Stimulated activated naive CD8-positive, alpha-beta T cell treated with anti-CD3 and anti-CD28 coated beads, Interleukin-15, amount 100 ng/mL, for 72 hours (primary cell): ENCODE measurements around the gene ZNF662.
"Not testable (repeated sequence)": the region's sequence is repeated elsewhere in the genome, so short reads cannot be mapped to it uniquely, and the experiment has no call there.

Experiments used
- ATAC-seq: fragments of 150-1000 bp; cut with Tn5 transposase; 2 replicates; pipeline ENCODE4 v1.10.0; 2021; ENCODE audit warnings: mild to moderate bottlenecking, moderate library complexity
- DNase-seq, 2 donors: peaks; one replicate each; pipeline ENCODE4 v3.0.0; 2021 to 2022
- H3K27ac Mint-ChIP-seq, 2 donors: one replicate each; pipeline ENCODE4 v1.8.0; 2022; ENCODE audit warnings: mild to moderate bottlenecking in 2 of 2, mixed read lengths in 2 of 2, moderate library complexity in 2 of 2
- H3K27me3 Mint-ChIP-seq: one replicate; pipeline ENCODE4 v1.8.0; 2022; ENCODE audit warnings: mixed read lengths
- H3K4me1 Mint-ChIP-seq: one replicate; pipeline ENCODE4 v1.8.0; 2022; ENCODE audit warnings: mild to moderate bottlenecking, mixed read lengths
- H3K4me3 Mint-ChIP-seq, 2 donors: one replicate each; pipeline ENCODE4 v1.8.0; 2022; ENCODE audit warnings: mild to moderate bottlenecking in 2 of 2, mixed read lengths in 2 of 2, moderate library complexity in 1 of 2
- H3K9me3 Mint-ChIP-seq, 2 donors: one replicate each; pipeline ENCODE4 v1.8.0; 2022; ENCODE audit warnings: mixed read lengths in 2 of 2

ZNF662 gene

GRCh38 chr3:42880183-42880582, 25.8 kb upstream of the ZNF662 start:
- Mint-ChIP-seq H3K4me3 (peak overlapping the region; percentile 82 to 86), H3K9me3 (no peaks in the 10 kb centered on the region), H3K27me3 (no peaks in the 10 kb centered on the region), H3K27ac (peak overlapping the region; percentile 4 to 88), H3K4me1 (peaks cover 21% of the 10 kb centered on the region)
- no peak for ATAC-seq
- no peak for DNase-seq

GRCh38 chr3:42880601-42881451, 25.1 kb upstream of the ZNF662 start:
- ATAC-seq (peak; percentile 98), DNase-seq (peak; percentile 87 to 93)
- Mint-ChIP-seq H3K9me3 (no peaks in the 10 kb centered on the region), H3K27me3 (no peaks in the 10 kb centered on the region), H3K27ac (peak overlapping the region; percentile 84 to 94), H3K4me3 (peak overlapping the region; percentile 82 to 86), H3K4me1 (peaks cover 21% of the 10 kb centered on the region)

- DNase-seq, H3K27me3 Mint-ChIP-seq, H3K4me3 Mint-ChIP-seq, H3K27ac Mint-ChIP-seq, ATAC-seq, H3K9me3 Mint-ChIP-seq: not testable (repeated sequence)
- H3K4me1 Mint-ChIP-seq: peaks cover 21% of the 10 kb centered on the region
These were observed 22.6 kb upstream of the ZNF662 start for GRCh38 chr3:42883251-42883930.

GRCh38 chr3:42884324-42884723, 21.6 kb upstream of the ZNF662 start:
- Mint-ChIP-seq H3K4me1 (peaks cover 21% of the 10 kb centered on the region), H3K27ac (no peak overlapping the region), H3K27me3 (peaks cover 11% of the 10 kb centered on the region), H3K9me3 (no peaks in the 10 kb centered on the region), H3K4me3 (no peak overlapping the region)
- DNase-seq (no peak), ATAC-seq (no peak)

- Mint-ChIP-seq H3K4me3 (no peak overlapping the region), H3K27me3 (peaks cover 20% of the 10 kb centered on the region), H3K27ac (no peak overlapping the region), H3K9me3 (no peaks in the 10 kb centered on the region), H3K4me1 (peaks cover 18% of the 10 kb centered on the region)
- no peak for DNase-seq
- ATAC-seq: no peak
These were observed 19.6 kb upstream of the ZNF662 start for GRCh38 chr3:42886294-42886822.

- Mint-ChIP-seq H3K4me3 (no peak overlapping the region), H3K27ac (no peak overlapping the region), H3K27me3 (peaks cover 20% of the 10 kb centered on the region), H3K4me1 (peaks cover 12% of the 10 kb centered on the region), H3K9me3 (no peaks in the 10 kb centered on the region)
- DNase-seq (no peak), ATAC-seq (no peak)
These were observed 18.9 kb upstream of the ZNF662 start for GRCh38 chr3:42887084-42887483.

- H3K27ac Mint-ChIP-seq: no peak overlapping the region
- DNase-seq (no peak), ATAC-seq (no peak)
- H3K27me3 Mint-ChIP-seq: peaks cover 20% of the 10 kb centered on the region
- H3K9me3 Mint-ChIP-seq: no peaks in the 10 kb centered on the region
- peaks cover 17% of the 10 kb centered on the region for H3K4me1 Mint-ChIP-seq
- H3K4me3 Mint-ChIP-seq: no peak overlapping the region
These were observed 14.9 kb upstream of the ZNF662 start for GRCh38 chr3:42891042-42891441.

GRCh38 chr3:42892169-42892568, 13.8 kb upstream of the ZNF662 start:
- Mint-ChIP-seq H3K27me3 (peaks cover 20% of the 10 kb centered on the region), H3K4me3 (no peak overlapping the region), H3K9me3 (no peaks in the 10 kb centered on the region), H3K27ac (no peak overlapping the region), H3K4me1 (peaks cover 17% of the 10 kb centered on the region)
- DNase-seq: no peak
- no peak for ATAC-seq

GRCh38 chr3:42892807-42893206, 13.1 kb upstream of the ZNF662 start:
- peaks cover 20% of the 10 kb centered on the region for H3K27me3 Mint-ChIP-seq
- no peak for DNase-seq
- H3K4me3 Mint-ChIP-seq: no peak overlapping the region
- no peaks in the 10 kb centered on the region for H3K9me3 Mint-ChIP-seq
- ATAC-seq: no peak
- no peak overlapping the region for H3K27ac Mint-ChIP-seq
- peaks cover 17% of the 10 kb centered on the region for H3K4me1 Mint-ChIP-seq

GRCh38 chr3:42894698-42895579, 11.0 kb upstream of the ZNF662 start:
- H3K4me3 Mint-ChIP-seq: no peak overlapping the region
- DNase-seq: no peak

GRCh38 chr3:42895580-42895868, 10.4 kb upstream of the ZNF662 start:
- Mint-ChIP-seq H3K4me3 (no peak overlapping the region), H3K27ac (no peak overlapping the region), H3K9me3 (no peaks in the 10 kb centered on the region), H3K4me1 (peaks cover 10% of the 10 kb centered on the region), H3K27me3 (no peaks in the 10 kb centered on the region)
- ATAC-seq (no peak), DNase-seq (no peak)

More at GRCh38 chr3:42894698-42895579, 11.0 kb upstream of the ZNF662 start:
- ATAC-seq: peak; percentile 71
- Mint-ChIP-seq H3K4me1 (peaks cover 12% of the 10 kb centered on the region), H3K9me3 (no peaks in the 10 kb centered on the region), H3K27ac (no peak overlapping the region), H3K27me3 (peaks cover 3% of the 10 kb centered on the region)

GRCh38 chr3:42898896-42899675, 6.9 kb upstream of the ZNF662 start:
- H3K27ac Mint-ChIP-seq: no peak overlapping the region
- ATAC-seq (no peak), DNase-seq (no peak)
- H3K27me3 Mint-ChIP-seq: peaks cover 7% of the 10 kb centered on the region
- peaks cover 0 to 6% of the 10 kb centered on the region in 2 donors for H3K9me3 Mint-ChIP-seq
- H3K4me1 Mint-ChIP-seq: peaks cover 10% of the 10 kb centered on the region
- no peak overlapping the region for H3K4me3 Mint-ChIP-seq

GRCh38 chr3:42900226-42901072, 5.5 kb upstream of the ZNF662 start:
- DNase-seq (no peak), ATAC-seq (no peak)
- Mint-ChIP-seq H3K4me1 (peaks cover 4% of the 10 kb centered on the region), H3K4me3 (no peak overlapping the region), H3K27ac (peak overlapping the region in 1 of 2 donors; percentile 67), H3K27me3 (peaks cover 16% of the 10 kb centered on the region), H3K9me3 (peaks cover 0 to 13% of the 10 kb centered on the region in 2 donors)

- peaks cover 0 to 13% of the 10 kb centered on the region in 2 donors for H3K9me3 Mint-ChIP-seq
- peaks cover 16% of the 10 kb centered on the region for H3K27me3 Mint-ChIP-seq
- ATAC-seq: no peak
These were observed 4.9 kb upstream of the ZNF662 start for GRCh38 chr3:42901073-42901415.

More at GRCh38 chr3:42901073-42901415, 4.9 kb upstream of the ZNF662 start:
- Mint-ChIP-seq H3K4me3 (no peak overlapping the region), H3K27ac (no peak overlapping the region), H3K4me1 (peaks cover 8% of the 10 kb centered on the region)
- no peak for DNase-seq
